AG04450 (cell line): Measurements from ENCODE around the gene TM4SF4. TPM values are rescaled to one million over a fixed set of nuclear protein-coding genes. Genes with fewer than 3 reads are reported as not detected.

Experiments used
- CTCF ChIA-PET: fragments of 300-600, 350-600 bp; formaldehyde crosslinking; extraction: SDS; loops from one replicate; lab custom pipeline; 2022; ENCODE audit warnings: antibody characterized with exemption, inconsistent platforms; lab: Charles Lee
- POLR2A ChIA-PET: fragments of 350-600 bp; formaldehyde crosslinking; extraction: SDS; loops from one replicate; lab custom pipeline; 2021; ENCODE audit warnings: antibody characterized with exemption, inconsistent platforms; lab: Yijun Ruan, JAX
- DNase-seq: peaks from one replicate; pipeline ENCODE4 v3.0.0-alpha.2; 2011; ENCODE audit warnings: low read depth, low spot score
- H3K27ac ChIP-seq: one replicate; pipeline ENCODE4 v1.5.1; 2012; ENCODE audit warnings: low read depth, low read length, control low read depth
- H3K27me3 ChIP-seq: one replicate; pipeline ENCODE4 v1.6.0; 2012; ENCODE audit warnings: low read length; ENCODE audit not compliant: control insufficient read depth, insufficient read depth
- H3K4me3 ChIP-seq: 2 replicates; pipeline ENCODE4 v1.5.1; 2011; ENCODE audit warnings: mild to moderate bottlenecking, low read depth, low read length, control low read depth
- H3K9me3 ChIP-seq: 2 replicates; pipeline ENCODE4 v1.5.1; 2012; ENCODE audit warnings: low read length; ENCODE audit not compliant: control insufficient read depth, insufficient read depth
- polyA plus RNA-seq: library from polyadenylated mRNA; depleted of rRNA; stranded (reverse); fragments of >200 nt; gene quantifications from 2 replicates; pipeline ENCODE4 v1.2.3, GENCODE V29; 2011
- TF ChIP-seq, protein P1 (sequence below): IDR thresholded peaks from 2 replicates; pipeline ENCODE4 v1.5.1; 2011; ENCODE audit warnings: low read depth, low read length, control low read depth, inconsistent platforms

TM4SF4 gene
- polyA plus RNA-seq, 1 experiment: 0.32 TPM

DNA sequence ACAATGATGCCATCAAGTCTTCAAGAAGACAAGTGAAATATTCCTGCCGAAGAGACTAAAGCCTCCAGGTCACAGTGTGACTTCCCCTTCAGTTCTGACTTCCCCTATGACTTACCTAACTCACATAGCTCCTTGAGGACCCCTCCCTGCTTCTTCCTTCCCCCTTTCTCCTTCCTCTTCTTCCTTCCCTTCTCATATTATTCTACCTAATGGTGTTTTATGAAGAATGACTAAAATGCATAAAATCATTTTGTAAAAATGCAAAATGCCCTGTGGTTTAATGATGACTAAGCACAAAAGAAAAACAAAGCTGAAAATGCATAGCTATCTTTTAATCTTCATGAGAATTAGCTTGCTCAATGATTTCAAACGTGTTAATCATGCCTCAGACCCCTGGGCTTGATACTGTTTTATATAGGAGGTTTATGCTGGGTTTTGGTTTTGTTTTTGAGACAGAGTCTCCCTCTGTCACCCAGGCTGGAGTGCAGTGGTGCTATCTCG lies 26.1 kb upstream of the TM4SF4 start:
- TF ChIP-seq, protein P1, sequence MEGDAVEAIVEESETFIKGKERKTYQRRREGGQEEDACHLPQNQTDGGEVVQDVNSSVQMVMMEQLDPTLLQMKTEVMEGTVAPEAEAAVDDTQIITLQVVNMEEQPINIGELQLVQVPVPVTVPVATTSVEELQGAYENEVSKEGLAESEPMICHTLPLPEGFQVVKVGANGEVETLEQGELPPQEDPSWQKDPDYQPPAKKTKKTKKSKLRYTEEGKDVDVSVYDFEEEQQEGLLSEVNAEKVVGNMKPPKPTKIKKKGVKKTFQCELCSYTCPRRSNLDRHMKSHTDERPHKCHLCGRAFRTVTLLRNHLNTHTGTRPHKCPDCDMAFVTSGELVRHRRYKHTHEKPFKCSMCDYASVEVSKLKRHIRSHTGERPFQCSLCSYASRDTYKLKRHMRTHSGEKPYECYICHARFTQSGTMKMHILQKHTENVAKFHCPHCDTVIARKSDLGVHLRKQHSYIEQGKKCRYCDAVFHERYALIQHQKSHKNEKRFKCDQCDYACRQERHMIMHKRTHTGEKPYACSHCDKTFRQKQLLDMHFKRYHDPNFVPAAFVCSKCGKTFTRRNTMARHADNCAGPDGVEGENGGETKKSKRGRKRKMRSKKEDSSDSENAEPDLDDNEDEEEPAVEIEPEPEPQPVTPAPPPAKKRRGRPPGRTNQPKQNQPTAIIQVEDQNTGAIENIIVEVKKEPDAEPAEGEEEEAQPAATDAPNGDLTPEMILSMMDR: no peak
- POLR2A ChIA-PET: interaction anchor here (0.6 to 1.2 kb wide), 4 partner anchors 21 to 74 kb away, joined by 3 to 4 read pairs (median 3); no protein-coding TSS in a partner anchor
- CTCF ChIA-PET: interaction anchor here (1.0 to 1.5 kb wide), 4 partner anchors 13 to 328 kb away, joined by 3 to 5 read pairs (median 3); no protein-coding TSS in a partner anchor
- DNase-seq: no peak
- Histone ChIP-seq H3K27me3 (no peaks in the 10 kb centered on the region), H3K9me3 (peaks cover 8% of the 10 kb centered on the region), H3K27ac (peak overlapping the region; percentile 81), H3K4me3 (no peak overlapping the region)

- Histone ChIP-seq H3K9me3 (peaks cover 8% of the 10 kb centered on the region), H3K27me3 (no peaks in the 10 kb centered on the region), H3K27ac (peak overlapping the region; percentile 81), H3K4me3 (no peak overlapping the region)
- TF ChIP-seq, protein P1: no peak
- no peak for DNase-seq
- POLR2A ChIA-PET: interaction anchor here (0.8 to 1.0 kb wide), 2 partner anchors 24 to 27 kb away, joined by 3 read pairs; no protein-coding TSS in a partner anchor
- CTCF ChIA-PET: interaction anchor here (0.6 to 1.5 kb wide), 2 partner anchors 23 to 39 kb away, joined by 3 read pairs; no protein-coding TSS in a partner anchor
These were observed 25.3 kb upstream of the TM4SF4 start for GRCh38 chr3:149449182-149449581.

DNA sequence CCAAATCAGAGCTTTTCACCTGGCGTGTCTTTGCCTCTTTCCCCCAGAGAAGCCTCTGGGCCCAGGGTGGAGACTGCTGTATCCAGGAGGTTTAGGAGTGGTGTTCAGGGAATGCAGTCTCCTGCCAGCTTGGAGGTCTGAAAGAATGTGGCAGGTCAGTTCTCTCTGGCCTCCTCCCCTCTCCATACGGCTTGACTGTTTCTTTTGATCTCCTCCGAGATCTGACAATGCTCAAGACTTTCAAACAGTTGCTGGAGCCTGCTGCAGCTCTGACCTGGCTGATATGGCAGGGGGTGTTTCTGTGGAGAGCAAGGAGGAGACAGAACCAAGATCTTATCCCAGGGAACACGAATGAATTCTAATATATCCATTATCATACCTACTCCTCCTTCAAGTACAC lies 24.7 kb upstream of the TM4SF4 start:
- CTCF ChIA-PET: interaction anchor here (1.5 kb wide), 1 partner anchor 23 kb away, joined by 3 read pairs; no protein-coding TSS in a partner anchor
- TF ChIP-seq, protein P1: no peak
- POLR2A ChIA-PET: interaction anchor here (1.0 kb wide), 1 partner anchor 23 kb away, joined by 3 read pairs; no protein-coding TSS in a partner anchor
- no peaks in the 10 kb centered on the region for H3K27me3 ChIP-seq
- DNase-seq: no peak
- H3K27ac ChIP-seq: peak overlapping the region; percentile 47
- no peak overlapping the region for H3K4me3 ChIP-seq
- peaks cover 8% of the 10 kb centered on the region for H3K9me3 ChIP-seq

DNA sequence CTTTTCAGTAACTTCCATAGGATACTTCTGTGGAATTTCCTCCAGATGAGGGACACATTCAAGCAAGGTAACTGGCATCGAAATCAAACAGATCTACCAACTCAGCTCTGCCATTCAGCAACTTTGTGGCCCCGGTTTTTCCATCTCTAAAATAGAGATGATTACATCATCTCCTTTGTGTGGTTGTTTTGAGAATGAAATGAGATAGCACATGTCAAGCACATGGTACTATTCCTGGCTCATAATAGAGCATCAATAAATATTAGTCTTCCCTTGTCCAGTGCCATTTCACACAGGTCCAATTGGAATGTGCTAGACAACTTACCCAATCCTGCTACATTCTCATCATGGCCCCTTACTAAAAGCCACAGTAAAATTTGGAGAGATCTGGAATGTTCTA lies 24.2 kb upstream of the TM4SF4 start:
- no peak overlapping the region for H3K27ac ChIP-seq

GRCh38 chr3:149452036-149452435 lies 22.5 kb upstream of the TM4SF4 start:
- Histone ChIP-seq H3K4me3 (no peak overlapping the region), H3K27ac (no peak overlapping the region), H3K27me3 (no peaks in the 10 kb centered on the region), H3K9me3 (peaks cover 8% of the 10 kb centered on the region)
- no peak for DNase-seq
- POLR2A ChIA-PET: no interaction called here
- CTCF ChIA-PET: no interaction called here
- TF ChIP-seq, protein P1: no peak

More for the DNA sequence above, 24.2 kb upstream of the TM4SF4 start:
- DNase-seq: no peak
- H3K4me3 ChIP-seq: no peak overlapping the region
- POLR2A ChIA-PET: no interaction called here
- CTCF ChIA-PET: interaction anchor here (0.6 kb wide), 1 partner anchor 330 kb away, joined by 3 read pairs; no protein-coding TSS in a partner anchor
- H3K27me3 ChIP-seq: no peaks in the 10 kb centered on the region
- TF ChIP-seq, protein P1: no peak
- H3K9me3 ChIP-seq: peaks cover 8% of the 10 kb centered on the region
